Spleen (tissue), 11 donors: ENCODE results near the gene DAB2. TPM values are rescaled to one million over a fixed set of nuclear protein-coding genes. Genes with fewer than 3 reads are reported as not detected.

ENCODE experiments used
- DNase-seq: peaks from one replicate; pipeline ENCODE4 v3.0.0-alpha.2; 2020
- H3K27ac ChIP-seq, 8 donors: fragments of 200-600 bp; sonication (generic) in 7 of 8; 1 replicate in 4 of 8; 2 replicates in 4 of 8; pipeline versions ENCODE4 v1.5.0 to v1.8.0; 2016 to 2021; ENCODE audit warnings: inconsistent platforms in 4 of 8, mild to moderate bottlenecking in 4 of 8, moderate library complexity in 1 of 8
- H3K27me3 ChIP-seq, 7 donors: fragments of 200-600 bp; sonication (generic) in 6 of 7; replicated peaks in 1 of 7; 1 replicate in 4 of 7; 2 replicates in 3 of 7; pipeline versions ENCODE4 v1.5.0 to v1.8.0; 2016 to 2021; ENCODE audit warnings: inconsistent platforms in 3 of 7, mild to moderate bottlenecking in 1 of 7
- H3K36me3 ChIP-seq, 6 donors: fragments of 200-600 bp; sonication (generic) in 5 of 6; 1 replicate in 4 of 6; 2 replicates in 2 of 6; pipeline versions ENCODE4 v1.5.0 to v1.8.0; 2016 to 2021; ENCODE audit warnings: inconsistent platforms in 2 of 6
- H3K4me1 ChIP-seq, 6 donors: fragments of 200-600 bp; sonication (generic) in 5 of 6; 1 replicate in 3 of 6; 2 replicates in 3 of 6; pipeline versions ENCODE4 v1.5.0 to v1.8.0; 2016 to 2021; ENCODE audit warnings: inconsistent platforms in 3 of 6
- H3K4me3 ChIP-seq, 8 donors: fragments of 200-600 bp; sonication (generic) in 7 of 8; 1 replicate in 4 of 8; 2 replicates in 4 of 8; pipeline versions ENCODE4 v1.5.0 to v1.8.0; 2016 to 2021; ENCODE audit warnings: inconsistent platforms in 4 of 8, mild to moderate bottlenecking in 4 of 8, moderate library complexity in 2 of 8
- H3K9me3 ChIP-seq, 8 donors: fragments of 200-600 bp; sonication (generic) in 7 of 8; 1 replicate in 4 of 8; 2 replicates in 4 of 8; pipeline versions ENCODE4 v1.5.0 to v1.8.0; 2016 to 2021; ENCODE audit warnings: inconsistent platforms in 4 of 8
- CTCF ChIP-seq, 11 experiments: fragments of 200-600 bp in 7 of 11; fragments of 450-650 bp in 4 of 11; sonication (generic) in 4 of 11; IDR thresholded peaks in 8 of 11; conservative IDR thresholded peaks in 3 of 11; 1 replicate in 7 of 11; 2 replicates in 4 of 11; pipeline versions ENCODE4 v1.4.0 to v1.8.0; 2016 to 2021; ENCODE audit warnings: antibody characterized with exemption in 11 of 11, inconsistent platforms in 4 of 11, mild to moderate bottlenecking in 1 of 11
- POLR2A ChIP-seq, 3 donors: fragments of 450-650 bp; IDR thresholded peaks; one replicate each; pipeline ENCODE4 v1.5.1; 2017; ENCODE audit warnings: antibody characterized with exemption in 3 of 3, mild to moderate bottlenecking in 1 of 3
- POLR2AphosphoS5 ChIP-seq, 3 donors: sonication (generic); formaldehyde crosslinking; IDR thresholded peaks; one replicate each; pipeline ENCODE4 v1.5.1; 2017; ENCODE audit warnings: antibody characterized with exemption in 3 of 3
- WGBS, 5 donors: extraction: QIAGEN DNeasy Blood & Tissue Kit in 3 of 5; methylation state at CpG; one replicate each; pipeline versions ENCODE4 v1.1.5 to v1.1.7; 2013 to 2018; 5-methylcytosine and 5-hydroxymethylcytosine counted together
- intact Hi-C: fragments of 100-400 bp; cut with DNase I; formaldehyde crosslinking; loops from one replicate; pipeline ENCODE4 v1.15.0; 2023; ENCODE audit warnings: low total_unique reads
- polyA plus RNA-seq, 3 donors: library from polyadenylated mRNA; stranded (reverse); fragments of 200-250 nt; gene quantifications; one replicate each; pipeline ENCODE4 v1.2.1, GENCODE V29; 2013
- total RNA-seq, 7 donors: library from RNA; depleted of rRNA in 3 of 7; stranded (reverse); fragments of >200 nt in 3 of 7; fragmentation: NEBNext Ultra II Directional in 4 of 7; extraction: Animal tissue kit (Norgen Biotek cat#: 25700) in 4 of 7; gene quantifications; one replicate each; pipeline versions ENCODE4 v1.1.0 to v1.2.1, GENCODE V29; 2016 to 2021
- donor health status: healthy with polysubstance abuse.
- donor health status: DM: no; HTN: no; CAD: no; lungs with moderate emphysema.
- donor health status: DM: no; HTN: no; CAD: no.
- donor health status: Bipolar disorder and iron deficiency.
- donor health status: healthy.
- donor health status: DM: no; HTN: no; CAD: no.
- donor health status: DM: yes; HTN: yes; CAD: no.

DAB2 gene
- total and polyA plus RNA-seq, 10 donors = 19.4 to 206 (median 125) TPM

DNA sequence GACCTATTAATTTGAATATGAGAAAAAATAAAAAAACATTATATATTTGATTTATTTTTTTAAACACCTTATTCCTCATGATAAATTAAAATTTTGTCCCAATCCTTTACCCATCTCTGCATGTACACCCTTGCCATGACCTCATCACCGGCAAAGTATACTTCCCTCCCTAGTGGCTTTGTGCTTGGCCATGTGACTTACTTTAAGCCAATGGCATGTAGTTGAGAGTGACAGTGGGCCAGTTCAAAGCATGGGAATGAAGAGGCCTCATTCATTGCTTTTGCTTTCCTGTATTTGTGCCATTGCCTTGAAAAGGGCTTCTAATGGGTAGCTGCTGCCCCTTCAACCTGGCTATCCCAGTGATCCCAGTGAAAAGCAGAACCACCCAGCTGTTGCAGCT is 91.7 kb downstream of the DAB2 start:
- 94 to 100% (median 95%) methylated on average over 1 of the region's 1 CpG for WGBS, 5 donors
- Histone ChIP-seq H3K4me3 (no peak overlapping the region), H3K27ac (no peak overlapping the region), H3K9me3 (no peaks in the 10 kb centered on the region), H3K4me1 (no peaks in the 10 kb centered on the region), H3K27me3 (no peaks in the 10 kb centered on the region), H3K36me3 (no peaks in the 10 kb centered on the region)
- intact Hi-C loops = no loop called here
- no peak for TF ChIP-seq POLR2A (IDR thresholded peaks at IDR 0.05)
- DNase-seq = no peak

GRCh38 chr5:39331861-39332381 is 92.9 kb downstream of the DAB2 start:
- Histone ChIP-seq H3K9me3 (no peaks in the 10 kb centered on the region), H3K4me1 (no peaks in the 10 kb centered on the region), H3K4me3 (no peak overlapping the region), H3K27me3 (no peaks in the 10 kb centered on the region), H3K27ac (no peak overlapping the region), H3K36me3 (no peaks in the 10 kb centered on the region)
- DNase-seq = no peak
- intact Hi-C loops = no loop called here
- TF ChIP-seq CTCF (IDR thresholded peaks at IDR 0.05 in 8 of 11, conservative IDR thresholded peaks at IDR 0.05 in 3 of 11) = no peak
- WGBS, 5 donors = 84 to 96% (median 93%) methylated on average over 2 of the region's 2 CpGs

- H3K27me3 ChIP-seq = no peaks in the 10 kb centered on the region
- no peaks in the 10 kb centered on the region for H3K36me3 ChIP-seq
- H3K4me1 ChIP-seq = no peaks in the 10 kb centered on the region
- 85 to 100% (median 92%) methylated on average over 1 of the region's 1 CpG for WGBS, 5 donors
- no peaks in the 10 kb centered on the region for H3K9me3 ChIP-seq
- intact Hi-C loops = no loop called here
- no peak overlapping the region for H3K4me3 ChIP-seq
- no peak overlapping the region for H3K27ac ChIP-seq
- DNase-seq = no peak
- TF ChIP-seq POLR2AphosphoS5 (IDR thresholded peaks at IDR 0.05) (no peak), POLR2A (IDR thresholded peaks at IDR 0.05) (no peak), CTCF (IDR thresholded peaks at IDR 0.05 in 8 of 11, conservative IDR thresholded peaks at IDR 0.05 in 3 of 11) (no peak)
Measured at GRCh38 chr5:39328731-39329130, 96.0 kb downstream of the DAB2 start.

DNA sequence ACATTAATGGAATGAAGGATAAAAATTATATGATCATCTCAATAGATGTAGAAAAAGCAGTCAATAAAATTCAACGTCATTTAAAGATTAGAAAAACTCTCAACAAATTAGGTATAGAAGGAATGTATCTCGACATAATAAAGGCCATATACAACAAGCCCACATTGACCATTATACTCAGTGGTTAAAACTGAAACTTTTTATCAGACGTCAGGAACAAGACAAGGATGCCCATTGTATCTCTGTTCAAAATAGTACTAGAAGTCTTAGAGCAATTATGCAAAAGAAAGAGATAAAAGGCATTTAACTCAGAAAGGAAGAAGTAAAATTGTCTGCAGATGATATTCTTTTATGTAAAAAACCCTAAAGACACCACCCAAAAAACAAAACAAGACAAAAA is 101.2 kb downstream of the DAB2 start:
- peaks cover 0 to 7% (median 2%) of the 10 kb centered on the region in 8 donors for H3K9me3 ChIP-seq
- TF ChIP-seq POLR2AphosphoS5 (IDR thresholded peaks at IDR 0.05) (no peak), CTCF (IDR thresholded peaks at IDR 0.05 in 8 of 11, conservative IDR thresholded peaks at IDR 0.05 in 3 of 11) (no peak), POLR2A (IDR thresholded peaks at IDR 0.05) (no peak)
- no peak overlapping the region for H3K4me3 ChIP-seq
- intact Hi-C loops = no loop called here
- peaks cover 0 to 5% (median 0%) of the 10 kb centered on the region in 7 donors for H3K27me3 ChIP-seq
- WGBS, 5 donors = 69 to 86% (median 83%) methylated on average over 3 of the region's 3 CpGs
- H3K4me1 ChIP-seq = no peaks in the 10 kb centered on the region
- no peak for DNase-seq
- no peak overlapping the region for H3K27ac ChIP-seq
- H3K36me3 ChIP-seq = no peaks in the 10 kb centered on the region

Other genes with a start within 250 kb of the DAB2 start
- gene FYB1, start 205.4 kb downstream of the DAB2 start, total RNA-seq = 100 to 1,000 TPM; 178 to 287 (median 228) TPM
- 10 to 100 TPM; 21.0 to 26.3 (median 23.3) TPM for gene FYB1, start 205.4 kb downstream of the DAB2 start, polyA plus RNA-seq
- under 1 TPM in 1 of 7 donors, not detected in 6; 0.55 TPM for gene C9, start 60.5 kb downstream of the DAB2 start, total RNA-seq
- not detected for gene C9, start 60.5 kb downstream of the DAB2 start, polyA plus RNA-seq